Activated CD8-positive, alpha-beta memory T cell treated with anti-CD3 and anti-CD28 coated beads for 4 hours (primary cell): ENCODE data around the gene ZNHIT2.
"Not testable (repeated sequence)": the region's sequence is repeated elsewhere in the genome, so short reads cannot be mapped to it uniquely, and the experiment has no call there.

Source experiments
- DNase-seq, 2 donors: peaks; one replicate each; pipeline ENCODE4 v3.0.0-alpha.2; 2020; ENCODE audit warnings: low read depth in 2 of 2

ZNHIT2 gene

DNA sequence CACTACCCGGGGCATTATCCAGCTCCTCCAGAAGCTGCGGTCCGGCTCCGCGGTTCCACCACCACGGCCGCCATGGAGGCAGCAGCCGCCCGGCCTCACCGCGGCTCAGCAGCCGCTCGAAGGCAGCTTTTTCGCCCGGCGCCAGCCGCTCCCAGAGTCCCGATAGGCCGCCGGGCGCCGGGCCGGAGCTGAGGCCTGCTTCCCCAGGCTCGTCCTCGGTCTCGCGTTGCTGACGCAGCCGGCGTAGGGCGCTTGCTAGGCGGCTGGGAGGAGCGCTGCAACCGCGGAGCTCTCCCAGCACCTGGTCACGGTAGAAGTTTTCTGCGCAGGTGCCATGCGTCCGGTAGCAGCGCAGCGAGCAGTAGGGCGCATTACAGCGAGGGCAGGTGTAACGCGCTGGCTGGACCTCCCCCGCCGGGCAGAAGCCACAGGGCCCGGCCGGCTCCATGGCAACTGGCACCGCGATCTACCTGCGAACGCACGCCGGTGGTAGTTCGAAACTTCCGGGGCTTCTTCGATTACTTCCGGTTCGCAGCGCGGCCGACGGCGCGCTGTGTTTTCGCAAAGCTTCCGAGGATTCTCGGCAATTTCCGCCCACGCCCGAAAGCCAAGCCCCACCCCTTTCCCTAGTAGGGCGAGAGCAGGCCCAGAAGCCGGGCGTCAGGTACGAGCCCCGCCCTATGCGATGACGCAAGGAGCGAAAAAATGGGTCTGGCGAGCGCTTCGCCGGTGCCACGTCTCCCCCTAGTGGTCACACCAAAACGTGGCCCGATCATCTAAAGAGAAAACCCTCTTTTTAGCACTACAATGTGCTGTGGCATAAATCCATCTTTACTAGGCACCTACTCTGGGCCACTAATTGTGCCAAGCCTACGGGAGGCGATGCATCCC, at the start of gene ZNHIT2:
TSS of gene ZNHIT2 (minus strand) at position 496 of the 891 bp plus-strand sequence. CDS start at position 448, 48 bp downstream.
- peak; percentile 100 for DNase-seq

DNA sequence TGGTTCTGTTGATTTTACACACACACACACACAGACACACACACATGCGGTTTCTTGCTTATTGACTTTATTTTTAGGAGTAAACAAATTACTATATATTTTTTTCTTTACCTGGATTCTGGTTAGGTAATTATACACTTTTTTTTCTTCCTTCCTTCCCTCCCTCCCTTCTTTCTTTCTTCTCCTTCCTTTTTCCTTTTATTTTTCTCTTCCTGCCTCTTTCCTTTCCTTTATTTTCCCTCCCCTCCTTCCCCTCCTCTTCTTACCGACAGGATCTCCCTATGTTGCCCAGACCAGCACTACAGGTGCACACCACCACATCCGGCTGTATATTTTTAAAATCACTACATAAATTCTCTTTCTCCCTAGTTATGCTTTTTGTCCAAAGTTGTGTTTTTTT, 49.4 kb upstream of the ZNHIT2 start:
- DNase-seq: no peak

DNA sequence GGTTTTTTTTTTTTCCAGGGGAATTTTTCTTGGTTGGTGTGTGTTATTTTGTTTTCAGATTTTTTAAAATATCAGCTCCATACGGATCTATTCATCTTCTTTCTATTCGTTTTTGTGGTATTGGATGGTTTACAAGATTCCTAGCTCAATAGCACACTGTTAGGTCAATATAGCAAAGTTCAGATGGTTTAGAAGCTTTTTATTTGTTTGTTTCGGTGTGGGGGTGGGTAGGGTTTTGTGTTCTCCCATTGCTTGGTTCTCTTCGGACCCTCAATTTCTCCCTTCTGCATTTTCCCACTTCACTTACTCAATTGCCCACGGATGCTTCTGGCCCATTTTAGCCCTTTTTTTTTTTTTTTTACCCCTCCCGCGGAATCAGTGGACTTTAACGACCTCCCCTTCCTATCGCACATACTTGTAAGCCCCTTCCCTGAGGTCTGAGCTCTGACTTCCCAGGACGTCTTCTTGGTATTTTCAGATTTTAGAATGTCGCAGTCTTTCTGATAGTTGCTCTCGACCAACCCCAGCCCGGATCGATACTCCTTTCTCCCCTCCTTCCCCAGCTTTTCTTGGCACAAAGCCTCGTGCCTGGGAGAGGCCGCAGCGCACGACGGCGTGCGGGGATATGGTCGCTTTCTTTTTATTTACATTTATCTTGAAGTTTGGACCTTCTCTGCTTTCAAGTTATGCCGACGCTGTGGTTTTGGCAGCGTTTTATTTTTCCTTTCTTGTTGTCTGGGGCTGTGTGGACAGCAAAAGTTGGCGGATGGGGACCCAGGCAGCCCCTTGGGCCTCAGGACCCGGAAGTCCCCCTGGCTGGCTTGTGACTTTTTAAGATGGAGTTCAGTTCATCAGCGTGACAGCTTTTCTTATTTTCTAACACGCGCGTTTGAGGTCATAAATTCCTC, 48.2 kb upstream of the ZNHIT2 start:
- DNase-seq: no peak

DNA sequence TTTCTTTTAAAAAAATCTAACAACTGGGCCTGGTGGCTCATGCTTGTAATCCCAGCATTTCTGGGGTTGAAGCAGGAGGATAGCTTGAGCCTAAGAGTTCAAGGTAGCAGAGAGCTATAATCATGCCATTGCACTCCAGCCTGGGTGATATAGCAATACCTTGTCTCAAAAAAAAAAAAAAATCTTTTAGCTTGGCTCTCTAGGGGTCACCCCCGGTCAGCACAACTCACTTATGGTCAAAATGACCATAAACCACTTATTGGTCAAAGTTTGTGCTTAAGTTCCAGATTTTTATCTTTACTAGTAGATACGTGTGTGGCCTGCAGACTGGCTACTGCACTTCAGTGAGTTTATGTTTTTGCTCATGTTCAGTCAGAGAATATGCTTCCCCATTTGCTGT, 46.2 kb upstream of the ZNHIT2 start:
- DNase-seq: no peak

DNA sequence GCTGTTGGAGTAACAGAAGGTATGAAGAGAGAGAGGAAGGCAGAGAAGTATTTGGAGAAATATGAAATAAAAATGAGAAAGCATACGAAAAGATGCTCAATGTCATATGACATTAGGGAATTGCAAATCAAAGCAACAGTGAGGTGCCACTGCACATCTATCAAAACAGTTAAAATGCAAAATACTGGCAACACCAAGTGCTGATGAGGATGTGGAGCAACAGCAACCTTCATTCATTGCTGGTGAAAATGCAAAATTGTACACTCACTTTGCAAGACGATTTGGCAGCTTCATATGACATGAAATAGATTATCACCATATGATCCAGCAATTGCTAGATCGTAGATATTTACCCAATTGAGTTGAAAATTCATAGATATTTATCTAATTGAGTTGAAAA, 43.1 kb upstream of the ZNHIT2 start:
- no peak for DNase-seq

DNA sequence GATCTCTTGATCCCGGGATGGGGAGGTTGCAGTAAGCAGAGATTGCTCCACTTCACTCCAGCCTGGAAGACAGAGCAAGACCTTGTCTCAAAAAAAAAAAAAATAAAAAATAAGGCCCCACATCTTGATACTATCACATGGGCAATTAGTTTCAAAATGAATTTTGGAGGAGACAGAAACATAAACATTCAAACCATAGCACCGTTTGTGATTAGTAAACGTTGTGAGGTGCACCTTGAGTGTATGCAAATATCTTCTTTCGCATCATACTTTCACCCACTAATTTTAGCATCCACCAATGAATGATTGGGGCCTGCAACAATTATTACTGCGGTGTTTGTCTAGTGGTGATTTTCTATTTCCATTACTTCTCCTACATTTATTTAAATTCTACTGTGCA, 41.5 kb upstream of the ZNHIT2 start:
- DNase-seq: no peak

DNA sequence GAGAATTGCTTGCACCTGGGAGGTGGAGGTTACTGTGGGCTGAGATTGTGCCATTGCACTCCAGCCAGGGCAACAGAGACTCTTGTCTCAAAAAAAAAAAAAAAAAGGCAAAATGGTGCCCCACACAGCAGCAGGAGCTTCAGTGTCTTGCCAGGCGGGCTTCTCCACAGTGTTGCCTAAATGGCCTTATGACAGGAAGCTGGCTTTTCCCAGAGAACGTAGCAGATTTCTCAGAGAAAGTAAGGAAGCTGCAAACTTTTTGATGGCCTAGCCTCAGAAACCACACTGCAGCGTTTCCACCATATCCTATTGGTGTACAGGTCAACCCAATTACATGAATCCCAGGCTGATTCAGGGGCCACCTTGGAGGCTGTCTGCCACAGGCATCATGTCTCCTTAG, 39.8 kb upstream of the ZNHIT2 start:
- DNase-seq: no peak

DNA sequence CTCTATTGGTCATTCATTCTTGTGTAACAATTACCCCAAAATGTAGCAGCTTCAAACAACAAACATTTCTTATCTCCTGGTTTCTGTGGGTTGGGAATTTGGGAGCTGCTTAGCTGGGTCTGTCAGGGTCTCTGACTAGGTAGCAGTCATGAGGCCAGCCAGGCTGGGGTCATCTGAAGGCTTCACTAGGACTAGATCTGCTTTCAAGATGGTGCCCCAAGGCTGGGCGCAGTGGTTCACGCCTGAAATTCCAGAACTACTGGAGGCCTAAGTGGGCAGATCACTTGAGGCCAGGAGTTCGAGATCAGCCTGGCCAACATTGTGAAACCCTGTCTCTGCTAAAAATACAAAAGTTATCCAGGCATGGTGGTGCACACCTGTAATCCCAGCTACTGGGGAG, 39.4 kb upstream of the ZNHIT2 start:
- no peak for DNase-seq

DNA sequence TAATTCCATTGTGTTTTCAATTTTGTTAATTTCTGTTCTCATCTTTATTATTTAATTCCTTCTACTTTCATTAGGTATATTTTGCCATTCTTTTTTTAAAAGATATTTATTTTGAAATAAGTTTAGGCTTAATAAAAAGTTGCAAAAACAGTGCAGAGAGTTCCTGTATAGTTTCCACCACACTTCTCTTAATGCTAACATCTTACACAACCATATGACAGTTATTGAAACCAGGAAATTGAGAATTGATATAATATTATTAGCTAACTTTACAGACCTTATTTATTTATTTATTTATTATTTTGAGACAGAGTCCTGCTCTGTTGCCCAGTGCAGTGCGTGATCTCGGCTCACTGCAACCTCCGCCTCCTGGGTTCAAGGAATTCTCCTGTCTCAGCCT, 38.8 kb upstream of the ZNHIT2 start:
- DNase-seq: no peak

DNA sequence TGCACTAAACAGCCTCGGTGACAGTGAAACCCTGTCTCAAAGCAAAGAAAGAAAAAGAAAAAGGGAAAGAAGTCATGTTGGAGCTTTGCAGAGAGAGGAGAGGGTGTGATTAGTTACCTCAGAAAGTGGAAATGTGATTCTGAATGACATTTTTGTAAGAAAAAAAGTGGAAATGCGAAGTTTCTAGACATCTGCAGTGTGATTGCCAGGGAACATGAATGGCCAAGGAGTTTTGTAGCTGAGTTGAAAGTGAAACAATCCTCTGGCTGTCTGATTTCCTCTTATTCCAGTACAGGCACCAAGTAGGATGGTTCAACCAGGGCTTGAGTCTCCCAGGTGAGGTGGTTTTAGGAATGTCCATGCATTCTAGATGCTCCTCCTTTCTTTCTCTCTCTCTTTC, 34.6 kb upstream of the ZNHIT2 start:
- DNase-seq: no peak

DNA sequence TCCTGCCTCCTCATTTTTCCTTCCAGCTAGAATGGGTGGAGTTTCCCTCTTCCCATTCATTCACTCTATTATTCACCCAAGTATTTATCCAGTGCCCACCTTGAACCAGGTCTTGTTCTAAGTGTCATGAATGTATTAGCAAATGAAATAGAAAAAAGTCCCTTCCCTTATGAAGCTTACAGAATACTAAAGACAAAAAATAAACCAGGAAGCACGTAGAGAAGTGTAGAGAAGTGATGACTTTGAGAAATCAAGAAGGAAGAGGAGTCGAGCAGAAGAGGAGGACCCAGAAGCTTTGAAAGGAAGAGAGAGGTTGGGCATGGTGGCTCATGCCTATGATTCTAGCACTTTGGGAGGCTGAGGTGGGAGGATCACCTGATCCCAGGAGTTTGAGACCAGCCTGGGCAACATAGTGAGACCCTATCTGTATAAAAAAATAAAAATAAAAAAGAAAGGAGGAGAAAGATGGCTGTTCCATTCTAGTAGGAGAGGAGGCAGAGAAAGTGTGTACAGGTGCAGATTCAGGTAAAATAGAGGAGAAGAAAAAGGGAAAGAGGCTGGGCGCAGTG, 33.9 kb upstream of the ZNHIT2 start:
- no peak for DNase-seq

DNA sequence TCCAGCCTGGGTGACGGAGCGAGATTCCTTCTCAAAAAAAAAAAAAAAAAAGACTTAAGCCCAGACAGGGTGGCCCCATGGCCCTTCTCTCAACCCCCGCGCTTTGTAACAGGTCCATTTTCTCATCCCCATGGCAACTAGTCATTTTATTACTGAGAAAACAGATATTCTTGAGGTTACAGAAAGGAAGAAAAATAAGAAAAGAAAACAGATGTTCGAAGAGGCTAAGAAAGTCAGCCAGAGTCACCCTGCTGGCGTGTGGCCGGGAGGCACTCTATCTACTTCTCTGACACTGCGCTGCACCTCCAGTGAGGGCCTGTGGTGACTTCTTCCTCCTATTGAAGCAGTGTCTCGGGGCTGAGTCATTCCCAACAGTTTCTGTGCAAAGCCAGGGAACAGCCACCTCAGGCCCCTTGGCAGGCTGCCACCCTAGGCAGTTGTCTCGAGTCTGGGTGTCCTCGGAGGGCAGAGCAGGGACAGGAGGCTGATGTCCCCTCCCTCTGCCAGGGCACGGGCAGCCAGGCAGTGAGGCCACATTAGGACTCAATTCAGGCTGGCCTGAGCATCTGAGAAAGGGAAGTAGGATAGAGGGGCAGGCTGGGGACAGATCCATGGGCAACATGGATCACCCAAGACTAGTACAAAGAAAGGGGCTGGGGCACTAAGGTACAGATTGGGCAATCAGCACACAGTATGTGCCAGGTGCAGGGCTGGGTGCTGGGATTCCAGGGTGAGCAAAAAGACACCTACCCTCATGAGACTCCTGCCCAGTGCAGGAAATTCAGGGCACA, 33.2 kb upstream of the ZNHIT2 start:
- DNase-seq: no peak

DNA sequence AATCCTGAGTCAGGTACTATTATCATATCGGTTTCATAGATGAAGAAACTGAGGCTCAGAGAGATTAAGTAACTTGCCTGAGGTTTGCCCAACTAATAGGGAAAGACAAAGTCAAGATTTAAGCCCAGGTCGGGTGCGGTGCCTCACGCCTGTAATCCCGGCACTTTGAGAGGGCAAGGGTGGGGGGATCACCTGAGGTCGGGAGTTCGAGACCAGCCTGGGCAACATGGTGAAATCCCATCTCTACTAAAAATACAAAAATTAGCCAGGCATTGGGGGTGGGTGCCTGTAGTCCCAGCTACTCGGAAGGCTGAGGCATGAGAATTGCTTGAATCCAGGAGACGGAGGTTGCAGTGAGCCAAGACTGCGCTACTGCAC, 32.6 kb upstream of the ZNHIT2 start:
- not testable (repeated sequence) for DNase-seq

DNA sequence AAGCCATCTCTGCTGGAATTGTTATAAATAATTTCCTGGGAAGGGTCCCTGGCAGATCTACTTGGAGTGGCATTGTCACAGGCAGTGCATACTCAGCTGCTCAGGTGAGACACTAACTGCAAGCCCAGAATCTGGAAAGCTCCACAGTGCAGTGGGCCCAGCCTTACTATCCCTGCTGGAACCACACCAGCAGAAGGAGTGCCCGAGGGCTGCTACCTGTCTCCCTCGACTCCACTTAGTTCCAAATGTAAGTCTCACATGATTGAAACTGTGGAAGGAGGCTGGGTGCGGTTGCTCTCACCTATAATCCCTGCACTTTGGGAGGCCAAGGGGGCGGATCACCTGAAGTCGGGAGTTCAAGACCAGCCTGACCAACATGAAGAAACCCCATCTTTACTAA, 31.2 kb upstream of the ZNHIT2 start:
- DNase-seq: no peak

DNA sequence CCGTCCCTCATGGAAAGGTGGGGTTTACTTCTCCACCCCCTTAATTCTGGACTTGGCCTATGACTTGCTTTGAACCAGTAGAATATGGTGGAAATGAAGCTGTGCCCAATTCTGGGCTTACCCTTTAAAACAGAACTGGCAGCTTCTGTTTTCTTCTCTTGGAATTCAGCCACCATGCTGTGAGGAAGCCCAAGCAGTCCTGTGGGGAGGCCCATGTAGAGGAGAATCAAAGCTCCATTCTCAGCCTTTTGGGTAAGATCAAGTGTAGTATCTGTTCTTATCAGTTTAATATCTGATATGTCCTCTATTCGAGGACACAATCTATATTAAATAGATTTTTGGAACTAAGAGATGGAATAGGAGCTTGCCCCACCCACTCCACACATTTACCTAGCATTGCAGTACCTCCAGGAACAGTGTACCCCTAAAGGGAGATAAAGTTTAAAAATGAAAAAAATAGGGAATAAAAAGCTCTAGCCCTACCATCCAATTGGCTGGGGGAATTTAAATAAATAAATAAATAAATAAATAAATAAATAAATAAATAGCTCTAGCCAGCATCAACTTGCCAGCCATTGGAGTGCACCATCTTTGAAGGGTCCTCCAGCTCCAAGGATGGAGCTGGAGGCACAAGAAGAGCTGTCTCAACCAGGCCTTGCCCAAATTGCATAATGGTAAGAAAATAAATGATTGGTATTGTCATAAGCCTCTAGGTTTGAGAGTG, 30.0 kb upstream of the ZNHIT2 start:
- DNase-seq: no peak

DNA sequence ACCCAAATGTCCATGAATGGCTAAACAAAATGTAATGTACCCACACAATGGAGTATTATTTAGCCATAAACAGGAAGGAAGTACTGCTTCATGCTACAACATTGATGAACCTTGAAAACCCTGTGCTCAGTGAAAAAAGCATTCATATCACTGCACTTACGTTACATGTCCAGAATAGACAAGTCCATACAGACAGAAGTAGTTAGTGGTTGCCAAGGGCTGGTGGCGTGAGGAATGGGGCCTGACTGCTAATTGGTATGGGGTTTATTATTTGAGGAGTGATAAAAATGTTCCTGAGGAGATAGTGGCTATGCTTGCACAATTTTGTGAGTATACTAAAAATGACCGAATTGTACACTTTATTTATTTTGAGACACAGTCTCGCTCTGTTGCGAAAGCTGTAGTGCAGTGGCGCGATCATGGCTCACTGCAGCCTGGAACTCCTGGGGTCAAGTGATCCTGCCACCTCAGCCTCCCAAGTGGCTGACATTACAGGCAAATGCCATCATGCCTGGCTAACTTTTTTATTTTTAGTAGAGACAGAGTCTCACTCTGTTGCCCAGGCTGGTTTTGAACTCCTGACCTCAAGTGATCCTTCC, 24.5 kb upstream of the ZNHIT2 start:
- no peak for DNase-seq

DNA sequence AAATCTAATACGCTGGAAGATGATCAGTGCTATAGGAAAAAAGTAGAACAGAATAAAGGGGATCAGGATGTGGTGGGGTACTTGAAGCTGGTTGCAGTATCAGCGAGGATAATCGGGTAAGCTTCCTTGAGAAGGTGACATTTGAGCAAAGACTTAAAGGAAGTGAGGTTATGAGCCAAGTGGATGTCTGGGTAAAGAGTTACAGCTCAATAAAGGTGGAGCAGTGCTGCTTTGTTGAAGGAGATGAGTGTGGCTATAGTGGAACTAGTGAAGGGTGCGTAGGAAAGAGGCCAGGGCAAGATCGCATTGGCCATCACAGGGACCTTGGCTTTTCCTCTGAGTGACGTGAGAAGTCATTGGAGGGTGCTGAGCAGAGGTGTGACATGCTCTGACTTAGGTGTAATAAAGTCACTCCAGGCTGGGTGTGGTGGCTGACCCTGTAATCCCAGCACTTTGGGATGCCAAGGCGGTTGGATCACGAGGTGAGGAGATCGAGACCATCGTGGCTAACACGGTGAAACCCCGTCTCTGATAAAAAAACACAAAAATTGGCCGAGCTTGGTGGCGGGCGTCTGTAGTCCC, 19.1 kb upstream of the ZNHIT2 start:
- no peak for DNase-seq

DNA sequence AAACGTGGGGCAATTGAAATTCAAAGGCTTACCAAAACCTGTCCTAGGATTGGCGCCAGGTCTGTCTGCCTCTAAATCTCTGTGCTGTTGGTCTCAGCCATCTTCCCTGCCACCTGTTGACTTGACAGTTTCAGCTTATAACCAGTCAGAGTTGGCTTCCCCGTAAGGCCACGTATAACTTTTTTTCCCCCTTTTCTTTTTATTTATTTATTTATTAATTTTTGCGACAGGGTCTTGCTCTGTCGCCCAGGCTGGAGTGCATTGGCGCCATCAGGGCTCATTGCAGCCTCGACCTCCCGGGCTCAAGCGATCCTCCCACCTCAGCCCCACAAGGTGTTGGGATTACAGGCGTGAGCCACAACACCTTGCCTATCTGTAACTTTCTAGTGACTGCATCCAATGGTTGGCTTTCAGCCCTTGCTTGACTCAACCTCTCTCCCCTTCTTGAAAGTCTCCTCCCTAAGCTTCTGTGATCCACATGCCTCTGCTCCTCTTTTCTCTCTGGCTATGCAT, 18.2 kb upstream of the ZNHIT2 start:
- no peak for DNase-seq

DNA sequence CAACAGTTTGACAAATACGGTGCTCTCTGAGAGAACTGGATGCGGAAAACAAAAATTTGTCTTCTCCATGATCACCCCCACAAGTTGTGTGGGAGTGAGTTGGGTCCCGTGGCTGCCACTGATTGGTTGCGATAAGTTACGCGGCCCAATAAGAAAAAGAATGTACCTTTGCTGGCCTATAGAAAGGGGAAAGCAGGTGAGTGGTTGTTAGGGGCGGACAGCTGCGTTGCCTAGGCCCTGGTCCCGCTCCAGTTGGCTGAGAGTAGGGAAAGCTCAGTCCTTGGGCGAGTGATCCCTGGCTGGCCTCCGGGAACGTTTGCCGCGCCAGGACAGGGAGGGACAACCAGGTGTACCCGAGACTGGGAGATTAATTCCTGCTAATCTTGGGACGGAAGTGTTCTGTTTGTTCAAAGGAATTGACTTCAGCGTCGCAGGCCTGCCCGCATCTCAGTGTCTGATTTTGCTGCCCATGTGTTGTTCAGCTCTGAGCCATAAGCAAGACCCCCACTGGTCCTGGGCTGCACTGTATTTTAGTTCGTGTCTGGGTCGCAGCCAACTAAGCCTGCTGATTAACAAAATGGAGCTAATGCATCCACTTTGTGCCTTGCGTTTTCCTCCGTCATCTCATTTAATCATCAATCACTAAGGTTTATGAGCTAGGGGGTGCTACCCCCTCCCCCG, 17.6 kb upstream of the ZNHIT2 start:
- peak; percentile 65 to 76 for DNase-seq
